Adrenal gland (tissue), 12 donors: ENCODE data around the gene RAD51D. TPM values are rescaled to one million over a fixed set of nuclear protein-coding genes. Genes with fewer than 3 reads are reported as not detected.

Source experiments
- DNase-seq, 7 donors: peaks; one replicate each; pipeline ENCODE4 v3.0.0-alpha.2; 2019 to 2020
- H3K27ac ChIP-seq, 5 donors: fragments of 200-600 bp; sonication (generic) in 4 of 5; 1 replicate in 3 of 5; 2 replicates in 2 of 5; pipeline versions ENCODE4 v1.5.1 to v1.8.0; 2016 to 2020; ENCODE audit warnings: mild to moderate bottlenecking in 1 of 5
- H3K27me3 ChIP-seq: fragments of 200-600 bp; 2 replicates; pipeline ENCODE4 v1.8.0; 2021
- H3K36me3 ChIP-seq, 2 donors: fragments of 200-600 bp; replicated peaks in 1 of 2; 1 replicate in 1 of 2; 2 replicates in 1 of 2; pipeline versions ENCODE4 v1.5.1 to v1.8.0; 2018 to 2022
- H3K4me1 ChIP-seq, 2 donors: fragments of 200-600 bp; replicated peaks in 1 of 2; 1 replicate in 1 of 2; 2 replicates in 1 of 2; pipeline versions ENCODE4 v1.5.1 to v1.8.0; 2018 to 2021
- H3K4me3 ChIP-seq, 4 donors: fragments of 200-600 bp; sonication (generic) in 3 of 4; one replicate each; pipeline ENCODE4 v1.5.1; 2016 to 2018
- H3K9me3 ChIP-seq, 3 donors: fragments of 200-600 bp; sonication (generic) in 1 of 3; replicated peaks in 1 of 3; 1 replicate in 2 of 3; 2 replicates in 1 of 3; pipeline versions ENCODE4 v1.5.1 to v1.8.0; 2016 to 2021
- CTCF ChIP-seq, 6 experiments: fragments of 450-650 bp in 4 of 6; fragments of 200-600 bp in 2 of 6; sonication (generic) in 1 of 6; IDR thresholded peaks; 1 replicate in 5 of 6; 2 replicates in 1 of 6; pipeline versions ENCODE4 v1.5.1 to v1.8.0; 2016 to 2021; ENCODE audit warnings: antibody characterized with exemption in 6 of 6, mild to moderate bottlenecking in 2 of 6, moderate library complexity in 1 of 6
- POLR2A ChIP-seq, 2 donors: fragments of 450-650 bp; IDR thresholded peaks; one replicate each; pipeline ENCODE4 v1.6.1; 2017; ENCODE audit warnings: antibody characterized with exemption in 2 of 2, mild to moderate bottlenecking in 2 of 2, moderate library complexity in 1 of 2
- WGBS, 4 donors: extraction: QIAGEN DNeasy Blood & Tissue Kit in 2 of 4; methylation state at CpG; one replicate each; pipeline versions ENCODE4 v1.1.5 to v1.1.7; 2013 to 2017; 5-methylcytosine and 5-hydroxymethylcytosine counted together
- intact Hi-C, 2 donors: fragments of 100-400 bp; cut with DNase I; formaldehyde crosslinking; loops; one replicate each; pipeline versions ENCODE4 v1.14.1 to v1.15.0; 2022 to 2023
- polyA plus RNA-seq, 3 donors: library from polyadenylated mRNA; stranded (reverse); fragments of 200-250 nt in 2 of 3; fragments of 350-450 nt in 1 of 3; fragmentation: Illumina TruSeq in 1 of 3; extraction: RNeasy Lipid Tissue Mini Kit (QIAGEN cat#74804) in 1 of 3; gene quantifications; one replicate each; pipeline ENCODE4 v1.2.3, GENCODE V29; 2013 to 2014
- total RNA-seq, 9 donors: library from RNA; depleted of rRNA in 4 of 9; stranded (reverse); fragments of >200 nt in 4 of 9; fragments of 120-200 nt in 1 of 9; fragmentation: NEBNext Ultra II Directional in 1 of 9; extraction: Animal tissue kit (Norgen Biotek cat#: 25700) in 1 of 9; gene quantifications; one replicate each; pipeline versions ENCODE4 v1.1.0 to v1.2.4, GENCODE V29; 2013 to 2023
- donor health status: healthy with polysubstance abuse.
- donor health status: Bipolar disorder and iron deficiency.
- donor health status: DM: yes; HTN: yes; CAD: no.
- donor health status: DM: no; HTN: no; CAD: no.
- donor health status: DM: no; HTN: no; CAD: no.
- donor health status: DM: yes; HTN: yes; CAD: no.

RAD51D gene
- total and polyA plus RNA-seq, 12 donors = 3.3 to 14.3 (median 5.8) TPM

- Histone ChIP-seq H3K27ac (no peak overlapping the region), H3K4me1 (peaks cover 0 to 6% of the 10 kb centered on the region in 2 donors), H3K36me3 (no peaks in the 10 kb centered on the region), H3K9me3 (no peaks in the 10 kb centered on the region), H3K4me3 (no peak overlapping the region), H3K27me3 (no peaks in the 10 kb centered on the region)
- intact Hi-C loops = no loop called here
- TF ChIP-seq CTCF (IDR thresholded peaks at IDR 0.05) (no peak), POLR2A (IDR thresholded peaks at IDR 0.05) (no peak)
- 96 to 100% (median 98%) methylated on average over 1 of the region's 1 CpG for WGBS, 4 donors
- DNase-seq = no peak
Observed at GRCh38 chr17:35057332-35057915, 62.2 kb downstream of the RAD51D start.

- Histone ChIP-seq H3K4me1 (peaks cover 4 to 15% of the 10 kb centered on the region in 2 donors), H3K4me3 (no peak overlapping the region), H3K27me3 (no peaks in the 10 kb centered on the region), H3K36me3 (no peaks in the 10 kb centered on the region), H3K27ac (no peak overlapping the region), H3K9me3 (no peaks in the 10 kb centered on the region)
- no peak for DNase-seq
- no peak for TF ChIP-seq POLR2A (IDR thresholded peaks at IDR 0.05)
- TF ChIP-seq CTCF (IDR thresholded peaks at IDR 0.05) = no peak
- 90 to 98% (median 93%) methylated on average over 3 of the region's 3 CpGs for WGBS, 4 donors
- intact Hi-C loops = no loop called here
Observed at GRCh38 chr17:35056013-35056412, 63.6 kb downstream of the RAD51D start.

- Histone ChIP-seq H3K27ac (no peak overlapping the region), H3K4me1 (peaks cover 4 to 20% of the 10 kb centered on the region in 2 donors), H3K36me3 (no peaks in the 10 kb centered on the region), H3K4me3 (no peak overlapping the region), H3K9me3 (no peaks in the 10 kb centered on the region), H3K27me3 (no peaks in the 10 kb centered on the region)
- TF ChIP-seq CTCF (IDR thresholded peaks at IDR 0.05) (no peak), POLR2A (IDR thresholded peaks at IDR 0.05) (no peak)
- intact Hi-C loops = no loop called here
- WGBS, 4 donors = 90 to 96% (median 92%) methylated on average over 1 of the region's 1 CpG
- DNase-seq = no peak
Observed at GRCh38 chr17:35053204-35053603, 66.5 kb downstream of the RAD51D start.

GRCh38 chr17:35052780-35053179 is 66.9 kb downstream of the RAD51D start:
- no peak for TF ChIP-seq POLR2A (IDR thresholded peaks at IDR 0.05)
- TF ChIP-seq CTCF (IDR thresholded peaks at IDR 0.05) = no peak
- DNase-seq = no peak
- Histone ChIP-seq H3K9me3 (no peaks in the 10 kb centered on the region), H3K27ac (no peak overlapping the region), H3K27me3 (no peaks in the 10 kb centered on the region), H3K36me3 (no peaks in the 10 kb centered on the region), H3K4me3 (no peak overlapping the region), H3K4me1 (peaks cover 4 to 20% of the 10 kb centered on the region in 2 donors)
- intact Hi-C loops = no loop called here
